GM12864 (cell line): ENCODE measurements around the gene SBSN.

Source experiments
- DNase-seq: peaks from one replicate; pipeline ENCODE4 v3.0.0-alpha.2; 2011; ENCODE audit warnings: low read depth
- H3K4me3 ChIP-seq: 2 replicates; pipeline ENCODE4 v1.5.1; 2011; ENCODE audit warnings: mild to moderate bottlenecking, low read depth, low read length, control low read depth
- CTCF ChIP-seq: IDR thresholded peaks from 2 replicates; pipeline ENCODE4 v1.5.1; 2011; ENCODE audit warnings: low read depth, mild to moderate bottlenecking, moderate library complexity, low read length, control low read depth, inconsistent platforms; ENCODE audit errors: missing control alignments

The SBSN gene

GRCh38 chr19:35519291-35519690, 8.8 kb downstream of the SBSN start:
- H3K4me3 ChIP-seq = no peak overlapping the region
- no peak for TF ChIP-seq CTCF
- DNase-seq = no peak

- no peak for DNase-seq
- no peak overlapping the region for H3K4me3 ChIP-seq
- TF ChIP-seq CTCF = no peak
Observed at GRCh38 chr19:35518313-35518712, 9.8 kb downstream of the SBSN start.

DNA sequence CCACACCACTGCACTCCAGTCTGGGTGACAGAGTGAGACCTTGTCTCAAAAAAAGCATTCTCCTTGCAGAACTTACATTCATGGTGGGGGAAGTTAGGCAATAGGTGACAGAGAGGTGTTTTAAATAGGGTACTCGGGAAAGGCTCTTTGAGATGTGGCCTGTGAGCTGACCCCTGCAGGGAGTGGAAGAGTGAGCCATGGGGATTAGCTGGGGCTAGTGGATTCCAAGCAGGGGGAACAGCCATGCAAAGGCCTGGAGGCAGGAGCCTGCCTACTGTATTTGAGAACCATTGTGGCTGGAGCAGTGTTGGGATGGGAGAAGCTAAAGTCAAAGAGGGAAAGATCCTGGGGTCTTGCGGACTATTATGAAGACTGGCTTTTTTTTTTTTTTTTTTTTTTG, 10.8 kb downstream of the SBSN start:
- H3K4me3 ChIP-seq = no peak overlapping the region
- TF ChIP-seq CTCF = no peak

GRCh38 chr19:35516310-35516709, 11.8 kb downstream of the SBSN start:
- no peak for DNase-seq
- no peak for TF ChIP-seq CTCF
- H3K4me3 ChIP-seq = no peak overlapping the region

More for the DNA sequence above, 10.8 kb downstream of the SBSN start:
- no peak for DNase-seq

DNA sequence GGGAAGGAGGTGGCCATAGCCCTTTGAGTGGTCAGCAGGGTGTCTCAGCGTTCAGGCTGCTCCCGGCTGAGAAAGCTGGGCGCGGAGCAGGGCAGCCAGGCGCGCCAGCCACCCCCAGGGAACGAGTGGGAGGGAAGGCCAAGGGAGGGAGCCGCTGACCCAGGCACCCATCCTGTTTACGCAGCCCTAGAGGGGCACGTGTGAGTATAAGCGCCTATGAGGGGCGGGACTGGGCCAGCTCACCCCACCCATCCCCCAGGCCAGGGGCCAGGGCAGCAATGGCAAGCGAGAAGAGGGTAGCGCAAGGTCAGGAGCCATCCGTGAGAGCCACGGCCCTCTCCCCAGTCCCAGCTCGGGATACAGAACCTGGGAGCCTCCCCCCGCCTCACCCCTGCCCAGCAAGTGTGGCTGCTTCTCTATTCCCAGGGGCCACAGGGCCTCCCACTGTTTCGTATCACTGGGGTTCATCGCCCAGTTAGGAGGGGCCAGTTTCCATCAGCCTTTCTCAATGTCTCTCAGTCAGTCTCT, 13.8 kb downstream of the SBSN start:
- DNase-seq = no peak
- no peak for TF ChIP-seq CTCF
- H3K4me3 ChIP-seq = no peak overlapping the region

DNA sequence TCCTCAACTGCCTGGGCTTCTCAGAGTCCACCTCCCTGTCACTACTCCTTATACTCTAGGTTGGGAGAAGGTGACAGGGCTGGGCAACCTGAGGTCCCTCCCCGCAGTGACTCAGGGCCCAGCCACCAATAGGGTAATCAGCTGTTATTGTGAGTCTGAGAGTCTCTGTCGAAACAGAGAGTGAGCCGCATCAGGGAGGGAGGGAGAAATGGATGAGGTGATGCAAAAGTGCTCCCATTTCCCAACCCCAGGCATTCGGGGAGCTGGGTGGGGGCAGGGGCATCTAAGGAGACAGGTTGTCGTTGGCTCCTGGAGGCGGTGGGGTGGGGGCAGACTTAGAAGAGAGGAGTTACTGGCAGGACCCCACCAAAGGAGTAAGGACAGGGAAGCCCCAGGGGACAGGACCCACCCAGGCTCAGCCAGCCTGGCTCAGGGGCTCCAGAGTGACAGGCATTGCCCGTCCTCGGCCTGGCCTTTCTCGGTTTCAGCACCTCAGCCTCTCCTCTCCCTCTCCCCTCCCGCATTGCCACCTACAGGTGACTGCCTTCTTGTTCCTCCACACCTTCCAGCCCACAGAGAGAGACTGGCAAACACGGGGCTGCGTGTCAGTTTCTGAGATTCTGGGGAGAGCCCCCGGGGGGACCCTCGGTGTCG, 14.4 kb downstream of the SBSN start, which contains the start of gene DMKN:
Gene DMKN (minus strand): TSS at position 22 of the 654 bp plus-strand sequence. CDS start 174 bp downstream, outside the sequence.
- peak; percentile 15 for TF ChIP-seq CTCF
- no peak within 1 kb of the TSS for H3K4me3 ChIP-seq
- DNase-seq = no peak
